T-helper 1 cell (primary cell): ENCODE results near the gene AIM2.
"Not testable (repeated sequence)": the region's sequence is repeated elsewhere in the genome, so short reads cannot be mapped to it uniquely, and the experiment has no call there.

Source experiments
- DNase-seq, 5 donors: peaks; one replicate each; pipeline ENCODE4 v3.0.0-alpha.2; 2012 to 2020
- total RNA-seq, 4 donors: gene quantifications; one replicate each; lab custom pipeline; 2026; lab: John Stamatoyannopoulos, UW

The AIM2 gene, protein sequence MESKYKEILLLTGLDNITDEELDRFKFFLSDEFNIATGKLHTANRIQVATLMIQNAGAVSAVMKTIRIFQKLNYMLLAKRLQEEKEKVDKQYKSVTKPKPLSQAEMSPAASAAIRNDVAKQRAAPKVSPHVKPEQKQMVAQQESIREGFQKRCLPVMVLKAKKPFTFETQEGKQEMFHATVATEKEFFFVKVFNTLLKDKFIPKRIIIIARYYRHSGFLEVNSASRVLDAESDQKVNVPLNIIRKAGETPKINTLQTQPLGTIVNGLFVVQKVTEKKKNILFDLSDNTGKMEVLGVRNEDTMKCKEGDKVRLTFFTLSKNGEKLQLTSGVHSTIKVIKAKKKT
- 3.6 to 10.2 (median 6.2) reads per million in 4 donors for total RNA-seq

- DNase-seq, result peak; percentile 17 to 94 (median 41)
These were observed at the start of gene AIM2 for GRCh38 chr1:159076438-159077119. Gene AIM2, minus strand, starts transcription at chr1:159076766. Its CDS starts 3,267 bp downstream, at chr1:159073499.

DNA sequence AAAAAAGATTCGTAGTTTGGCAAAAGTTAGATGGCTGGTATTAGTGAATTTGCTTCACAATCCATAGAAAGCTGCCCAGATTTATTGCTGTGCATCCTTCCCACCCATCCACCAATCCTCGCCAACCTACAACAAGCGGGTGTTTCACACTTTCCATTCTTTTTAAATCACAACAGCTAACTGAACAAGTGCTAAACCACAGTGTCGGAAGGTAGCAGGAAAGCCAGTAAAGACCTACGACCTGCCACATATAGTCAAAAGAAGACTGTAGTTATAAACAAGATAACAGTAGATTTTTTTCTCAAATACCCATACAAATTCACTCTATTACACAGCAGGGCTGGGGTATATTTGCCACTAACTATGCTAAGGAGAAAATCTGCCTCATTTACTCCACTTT is 47.0 kb upstream of the AIM2 start:
- DNase-seq, result no peak

GRCh38 chr1:159122005-159122621 is 45.5 kb upstream of the AIM2 start:
- DNase-seq, result peak in 1 of 5 donors; percentile 22

GRCh38 chr1:159121526-159121925 is 45.0 kb upstream of the AIM2 start:
- DNase-seq, result peak in 1 of 5 donors; percentile 2

- DNase-seq, result no peak
These were observed 43.8 kb upstream of the AIM2 start for GRCh38 chr1:159120317-159120716.

DNA sequence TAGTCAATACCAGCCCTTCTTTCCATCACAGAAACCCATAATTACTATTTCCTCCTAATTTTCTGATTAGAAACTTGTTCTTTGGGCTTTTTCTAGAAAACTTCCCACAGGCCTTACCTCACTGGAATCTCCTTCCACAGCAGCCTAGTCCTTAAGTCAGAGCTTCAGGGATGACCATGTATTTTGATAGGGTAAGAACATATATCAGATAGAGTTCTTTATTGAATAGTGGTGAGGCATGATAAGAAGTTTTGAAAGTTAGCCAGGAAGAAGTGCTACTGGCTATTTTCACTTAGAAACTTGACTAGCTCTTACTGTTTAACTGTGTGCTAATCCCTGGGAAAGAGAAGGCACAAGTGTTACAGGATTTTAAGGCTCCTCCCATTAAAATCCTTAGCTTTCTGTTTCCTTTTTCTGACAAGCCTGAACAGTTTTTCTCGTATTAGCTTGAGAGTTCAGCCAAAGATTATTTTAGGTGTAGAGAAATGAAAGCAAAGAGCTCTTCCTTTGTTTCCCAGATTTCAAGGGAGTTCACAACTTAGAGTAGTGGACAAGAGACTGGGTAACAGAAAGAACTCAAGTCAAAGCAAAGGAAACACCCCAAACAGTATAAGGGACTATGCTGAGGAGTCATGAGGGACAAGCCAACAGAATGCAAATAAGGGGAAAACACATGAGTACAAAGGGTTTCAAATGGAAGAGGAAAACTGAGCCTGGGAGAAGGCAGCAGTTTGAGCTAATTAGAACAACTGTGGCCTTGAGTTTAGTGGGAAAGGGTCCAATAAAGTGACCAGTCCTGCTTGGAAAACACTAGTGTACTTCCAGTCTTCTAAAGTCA is 37.2 kb upstream of the AIM2 start:
- DNase-seq, result no peak

DNA sequence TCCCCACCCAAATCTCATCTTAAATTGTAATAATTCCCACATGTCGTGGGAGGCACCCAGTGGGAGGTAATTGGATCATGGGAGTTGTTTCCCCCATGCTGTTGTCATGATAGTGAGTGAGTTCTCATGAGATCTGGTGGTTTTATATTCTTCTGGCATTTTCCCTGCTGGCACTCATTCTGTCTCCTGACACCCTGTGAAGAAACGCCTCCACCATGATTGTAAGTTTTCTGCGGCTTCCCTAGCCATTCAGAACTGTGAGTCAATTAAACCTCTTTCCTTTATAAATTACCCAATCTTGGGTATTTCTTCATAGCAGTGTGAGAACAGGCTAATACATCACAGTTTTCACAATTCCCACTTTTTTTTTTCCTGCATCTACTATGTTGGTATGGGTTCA is 26.5 kb upstream of the AIM2 start:
- not testable (repeated sequence) for DNase-seq

- DNase-seq, result no peak
These were observed 24.0 kb upstream of the AIM2 start for GRCh38 chr1:159100589-159100988.

DNA sequence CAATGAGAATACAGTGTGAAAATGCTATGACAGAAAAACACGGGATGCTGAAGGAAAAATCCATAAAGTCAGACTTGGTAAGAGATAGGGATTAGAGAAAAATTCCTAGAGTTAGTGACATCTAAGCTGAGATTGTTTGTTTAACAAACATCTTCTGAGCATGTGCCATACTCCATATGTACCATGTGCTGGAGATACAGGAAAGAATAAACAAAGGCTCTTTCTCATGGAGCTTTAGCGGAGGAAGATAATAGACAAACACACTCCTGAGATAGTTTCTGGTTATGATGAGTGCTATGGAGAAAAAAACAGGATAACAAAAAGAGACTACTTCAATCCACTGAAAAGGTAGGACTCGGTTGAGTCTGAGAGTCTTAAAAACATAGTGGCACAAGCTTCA is 22.0 kb upstream of the AIM2 start:
- DNase-seq, result no peak

DNA sequence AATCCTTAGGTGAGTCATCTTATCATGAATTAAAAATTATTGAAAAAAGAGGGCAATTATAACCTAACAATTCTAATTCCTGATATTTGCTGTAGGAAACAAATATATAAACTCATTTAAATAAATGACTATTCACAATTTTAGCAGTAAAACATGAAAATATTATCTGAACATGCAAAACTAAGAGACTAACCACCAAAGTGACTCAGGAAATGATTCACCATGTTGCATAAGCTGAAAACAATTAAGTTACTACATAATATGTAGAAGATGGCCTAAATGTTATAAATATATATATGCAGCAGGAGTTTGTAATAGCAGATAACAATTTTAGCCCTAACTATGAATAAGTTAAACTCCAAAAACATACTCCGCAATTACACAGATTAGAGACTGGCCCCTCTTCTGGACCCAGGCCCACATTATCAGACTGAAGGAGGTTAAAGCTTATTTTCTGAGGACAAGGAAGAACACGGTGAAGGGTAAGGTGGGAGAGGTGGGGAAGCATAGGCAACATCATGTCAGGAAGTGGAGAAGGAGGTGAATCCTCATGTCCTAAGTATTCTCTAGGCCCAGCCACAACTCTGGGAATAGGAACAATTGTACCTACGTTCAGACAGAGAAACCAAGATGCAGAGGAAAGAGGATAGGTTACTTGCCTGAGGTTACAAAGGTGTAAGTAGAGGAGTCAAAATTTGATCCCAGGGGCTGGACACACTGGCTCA is 15.6 kb upstream of the AIM2 start:
- peak in 1 of 5 donors; percentile 20 for DNase-seq

- peak in 1 of 5 donors; percentile 64 for DNase-seq
These were observed 15.1 kb upstream of the AIM2 start for GRCh38 chr1:159091607-159092031.

GRCh38 chr1:159091180-159091560 is 14.6 kb upstream of the AIM2 start:
- DNase-seq, result no peak

- no peak for DNase-seq
These were observed 14.0 kb upstream of the AIM2 start for GRCh38 chr1:159090286-159091179.

DNA sequence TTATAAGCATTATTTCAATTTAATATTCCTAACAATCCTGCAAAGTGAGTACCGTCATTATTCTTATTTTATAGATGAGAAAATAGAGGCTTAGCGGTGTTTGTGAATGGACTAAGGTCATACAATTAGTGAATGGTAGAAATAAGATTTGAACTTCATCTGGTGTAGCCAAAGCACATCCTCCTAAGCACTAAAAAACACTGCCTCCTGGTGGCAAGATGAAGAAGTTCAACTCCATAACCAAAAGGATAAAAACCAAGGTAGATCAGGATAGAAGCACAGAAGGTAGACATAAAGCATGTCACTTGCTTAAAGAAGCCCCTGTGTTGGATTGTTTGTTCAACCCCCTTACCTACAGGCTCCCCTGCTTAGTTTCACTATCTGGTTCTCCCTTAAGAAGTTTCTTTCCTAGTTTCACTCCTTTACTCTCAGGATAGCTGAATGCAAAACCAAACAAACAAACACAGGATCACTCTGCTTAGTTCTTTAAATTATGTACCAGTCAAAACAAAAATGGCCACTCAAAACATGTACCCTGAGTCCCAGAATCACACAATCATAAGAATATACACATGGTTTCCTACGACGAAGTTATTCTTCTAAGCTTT is 12.7 kb upstream of the AIM2 start:
- DNase-seq, result peak in 1 of 5 donors; percentile 54

DNA sequence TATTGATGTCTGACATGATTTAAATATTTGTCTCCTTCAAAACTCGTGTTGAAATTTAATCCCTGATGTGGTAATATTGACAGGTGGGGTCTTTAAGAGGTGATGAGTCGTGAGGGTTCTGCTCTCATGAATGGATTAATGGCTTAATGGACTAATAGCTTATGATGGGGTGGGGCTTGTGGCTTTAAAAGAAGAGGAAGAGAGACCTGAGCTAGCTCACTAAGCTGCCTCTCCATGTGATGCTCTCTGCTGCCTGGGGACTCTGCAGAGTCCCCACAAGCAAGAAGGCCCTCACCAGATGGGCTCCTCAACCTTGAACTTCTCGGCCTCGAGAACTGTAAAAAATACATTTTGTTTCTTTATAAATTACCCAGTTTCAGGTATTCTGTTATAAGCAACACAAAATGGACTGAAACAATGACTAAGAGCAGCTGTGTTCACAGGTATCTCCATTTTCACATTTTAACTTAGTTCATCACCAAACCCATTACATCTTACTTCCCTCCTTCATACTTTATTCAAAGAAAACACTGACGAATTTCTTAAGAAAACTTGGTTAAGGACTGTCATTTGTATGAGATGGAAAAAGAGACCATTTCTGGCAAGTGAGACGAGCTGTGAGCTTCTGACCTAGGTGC is 12.1 kb upstream of the AIM2 start:
- DNase-seq, result no peak

GRCh38 chr1:159088050-159088449 is 11.5 kb upstream of the AIM2 start:
- DNase-seq, result no peak

- DNase-seq, result no peak
These were observed 8.3 kb upstream of the AIM2 start for GRCh38 chr1:159084867-159085266.

GRCh38 chr1:159084152-159084551 is 7.6 kb upstream of the AIM2 start:
- no peak for DNase-seq

DNA sequence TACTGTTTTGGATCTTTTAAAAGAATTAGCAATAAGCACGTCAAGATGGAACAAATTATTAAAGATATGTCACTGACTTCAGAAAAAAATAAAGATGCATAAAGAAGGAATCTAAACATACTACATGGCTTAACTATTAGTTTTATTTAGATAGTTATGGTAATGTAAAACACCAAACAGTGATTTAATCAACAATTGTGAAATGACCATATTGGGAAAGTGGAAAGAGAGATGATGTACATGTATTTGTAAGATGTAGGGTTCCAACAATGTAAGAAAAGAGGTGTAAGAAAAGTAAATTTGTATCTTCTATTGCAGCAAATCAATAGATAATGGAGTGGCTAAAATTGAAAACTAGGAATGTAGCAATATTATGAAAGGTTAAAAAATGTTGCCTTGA is 6.4 kb upstream of the AIM2 start:
- DNase-seq, result no peak

DNA sequence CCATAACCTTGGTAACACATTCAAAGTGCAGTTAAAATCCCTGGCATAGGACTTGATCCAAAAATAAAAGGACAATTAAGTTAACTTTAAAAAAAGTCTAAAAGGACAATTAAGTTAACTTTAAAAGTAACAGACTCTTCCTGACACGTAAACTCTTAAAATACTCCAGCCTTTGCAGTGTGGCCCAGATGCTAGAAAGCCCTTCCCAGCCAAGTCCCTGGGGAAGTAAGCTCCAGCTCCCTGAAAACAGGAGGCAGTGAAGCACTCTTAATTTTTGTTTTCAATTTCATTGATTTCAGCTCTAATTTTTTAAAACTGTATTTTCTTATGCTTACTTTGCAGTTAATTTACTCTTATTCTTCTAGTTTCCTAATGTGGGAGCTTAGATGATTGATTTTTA is 5.1 kb upstream of the AIM2 start:
- DNase-seq, result no peak
